ENCODE measurements around the gene ZNF786. TPM values are rescaled to one million over a fixed set of nuclear protein-coding genes. Genes with fewer than 3 reads are reported as not detected.

The ZNF786 gene
- polyA plus RNA-seq, 3 donors: 0.84 to 2.6 (median 1.2) TPM

GRCh38 chr7:149126662-149127266 is 36.2 kb upstream of the ZNF786 start:
- peaks cover 0 to 3% (median 3%) of the 10 kb centered on the region in 3 donors for H3K27me3 Mint-ChIP-seq (ENCODE audit: low read depth in 3 of 3)
- peaks cover 3 to 17% of the 10 kb centered on the region in 2 donors for H3K36me3 ChIP-seq (replicated peaks in 1 of 2; ENCODE audit: control insufficient read depth in 1 of 2, insufficient read depth in 2 of 2, low read length in 2 of 2)
- WGBS (ENCODE audit: insufficient coverage): under 1% methylated on average over 48 of the region's 48 CpGs
- H3K9me3 Mint-ChIP-seq: peaks cover 5 to 20% (median 15%) of the 10 kb centered on the region in 7 donors
- H3K4me1 ChIP-seq (ENCODE audit: control insufficient read depth in 1 of 2, insufficient read depth in 2 of 2, low read length in 2 of 2): peaks cover 14 to 19% of the 10 kb centered on the region in 2 donors
- DNase-seq: peak; percentile 16 to 25 (median 24)
- peak overlapping the region; percentile 92 to 98 (median 98) for H3K27ac Mint-ChIP-seq
- peaks cover 18% of the 10 kb centered on the region for H3K4me1 Mint-ChIP-seq
- peak overlapping the region; percentile 74 to 98 (median 91) for H3K4me3 ChIP-seq (replicated peaks in 1 of 3; ENCODE audit: low read depth in 2 of 3, low read length in 3 of 3)
- peaks cover 27% of the 10 kb centered on the region for H3K79me2 ChIP-seq (ENCODE audit: insufficient read depth, low read length)
- H3K9me3 ChIP-seq (replicated peaks in 1 of 2; ENCODE audit: control insufficient read depth in 1 of 2, insufficient read depth in 1 of 2, low read length in 2 of 2): peaks cover 16 to 17% of the 10 kb centered on the region in 2 donors
- H3K4me2 ChIP-seq (replicated peaks; ENCODE audit: extremely low read depth, low read length, poor library complexity, severe bottlenecking): peak overlapping the region; percentile 88
- TF ChIP-seq CTCF (IDR thresholded peaks at IDR 0.05): no peak
- no peaks in the 10 kb centered on the region for H3K27me3 ChIP-seq (ENCODE audit: control insufficient read depth in 2 of 2, insufficient read depth in 2 of 2, low read length in 2 of 2)
- H3K36me3 Mint-ChIP-seq: peaks cover 6 to 24% of the 10 kb centered on the region in 2 donors
- peak overlapping the region; percentile 97 for H2AFZ ChIP-seq (ENCODE audit: insufficient read depth, low read depth, low read length, poor library complexity, severe bottlenecking)
- peak overlapping the region; percentile 100 for H3K4me3 Mint-ChIP-seq
- H4K20me1 ChIP-seq (ENCODE audit: insufficient read depth, low read length): no peaks in the 10 kb centered on the region
- peak overlapping the region; percentile 94 for H3K9ac ChIP-seq (ENCODE audit: insufficient read depth, low read length, poor library complexity, severe bottlenecking)
- intact Hi-C loops (cut with micrococcal nuclease): loop anchor here (1.0 to 5.0 kb wide), 4 partner anchors 20 to 244 kb away; partner anchors contain the start of genes EZH2 (in 2 of the 2), ZNF398 (in 2 of the 2) and PDIA4 (in 1 of the 2)
- H3K27ac ChIP-seq (ENCODE audit: low read depth in 1 of 2, low read length in 2 of 2): peak overlapping the region; percentile 76 to 93

DNA sequence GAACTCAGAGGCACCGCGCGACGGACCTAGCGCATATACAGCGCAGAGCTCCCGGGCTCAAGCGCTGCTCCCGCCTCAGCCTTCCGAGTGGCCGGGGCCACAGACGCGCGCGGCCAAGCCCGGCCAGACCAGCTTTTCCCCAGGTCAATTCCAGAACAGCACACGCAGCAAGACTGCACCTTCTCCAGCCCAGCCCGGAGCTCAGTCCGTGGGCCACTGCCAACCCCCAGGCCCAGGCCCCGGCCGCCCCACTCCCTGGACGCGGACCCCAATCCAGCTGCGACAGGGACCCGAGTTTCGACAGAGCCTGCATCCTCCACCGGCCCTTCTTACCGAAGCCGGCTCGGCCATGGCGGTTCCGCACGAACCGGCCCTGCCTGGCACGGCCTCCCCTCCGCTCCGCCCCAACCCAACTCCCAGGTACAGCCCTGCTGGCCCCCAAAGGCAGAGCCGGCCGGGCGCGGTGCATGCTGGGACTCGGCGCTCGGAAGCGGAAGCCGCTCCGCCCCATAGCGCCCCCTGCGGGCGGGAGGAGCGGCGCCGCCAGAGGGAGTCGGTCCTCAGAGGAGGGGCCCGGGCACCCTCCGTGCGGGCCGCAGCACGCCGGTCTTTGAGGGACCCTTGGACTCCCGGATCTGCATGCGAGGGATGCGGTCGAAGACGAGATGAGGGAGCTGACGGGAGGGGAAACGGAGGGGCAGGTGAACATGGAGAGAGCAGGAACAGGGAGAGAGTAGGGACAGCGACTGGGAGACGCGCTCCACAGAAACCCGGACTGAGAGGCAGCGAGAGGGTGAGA is 35.5 kb upstream of the ZNF786 start, which contains the start of gene ZNF425:
ZNF425 (minus strand) TSS at position 462 of the 799 bp plus-strand sequence; CDS start at position 351, 111 bp downstream.
- Histone ChIP-seq H3K79me2 (ENCODE audit: insufficient read depth, low read length) (peaks cover 27% of the 10 kb centered on the region), H3K36me3 (replicated peaks in 1 of 2; ENCODE audit: control insufficient read depth in 1 of 2, insufficient read depth in 2 of 2, low read length in 2 of 2) (peaks cover 3 to 10% of the 10 kb centered on the region in 2 donors), H3K27ac (ENCODE audit: low read depth in 1 of 2, low read length in 2 of 2) (peak within 1 kb of the TSS; percentile 76 to 93), H2AFZ (ENCODE audit: insufficient read depth, low read depth, low read length, poor library complexity, severe bottlenecking) (peak within 1 kb of the TSS; percentile 97), H3K9me3 (replicated peaks in 1 of 2; ENCODE audit: control insufficient read depth in 1 of 2, insufficient read depth in 1 of 2, low read length in 2 of 2) (peaks cover 10 to 11% of the 10 kb centered on the region in 2 donors), H4K20me1 (ENCODE audit: insufficient read depth, low read length) (no peaks in the 10 kb centered on the region), H3K9ac (ENCODE audit: insufficient read depth, low read length, poor library complexity, severe bottlenecking) (peak within 1 kb of the TSS; percentile 94), H3K4me2 (replicated peaks; ENCODE audit: extremely low read depth, low read length, poor library complexity, severe bottlenecking) (peak within 1 kb of the TSS; percentile 88), H3K4me3 (replicated peaks in 1 of 3; ENCODE audit: low read depth in 2 of 3, low read length in 3 of 3) (peak within 1 kb of the TSS; percentile 74 to 98 (median 91)), H3K4me1 (ENCODE audit: control insufficient read depth in 1 of 2, insufficient read depth in 2 of 2, low read length in 2 of 2) (peaks cover 14 to 19% of the 10 kb centered on the region in 2 donors), H3K27me3 (ENCODE audit: control insufficient read depth in 2 of 2, insufficient read depth in 2 of 2, low read length in 2 of 2) (no peaks in the 10 kb centered on the region)
- intact Hi-C loops (cut with micrococcal nuclease): loop anchor here (2.0 to 5.0 kb wide), 3 partner anchors 21 to 244 kb away; partner anchors contain the start of genes EZH2 (in 2 of the 2), PDIA4 (in 1 of the 2) and ZNF398 (in 1 of the 2)
- Mint-ChIP-seq H3K4me1 (peaks cover 18% of the 10 kb centered on the region), H3K4me3 (peak within 1 kb of the TSS; percentile 100), H3K27ac (peak within 1 kb of the TSS; percentile 92 to 98 (median 98)), H3K9me3 (peaks cover 5 to 20% (median 10%) of the 10 kb centered on the region in 7 donors), H3K36me3 (peaks cover 6 to 17% of the 10 kb centered on the region in 2 donors), H3K27me3 (ENCODE audit: low read depth in 3 of 3) (peaks cover 1 to 3% (median 3%) of the 10 kb centered on the region in 3 donors)
- WGBS (ENCODE audit: insufficient coverage): under 1% methylated on average over 72 of the region's 72 CpGs
- peak; percentile 84 to 87 (median 86) for DNase-seq
- TF ChIP-seq CTCF (IDR thresholded peaks at IDR 0.05): peak; percentile 96
